Loucy (cell line): ENCODE results near the gene COL8A1.
A peak's percentile ranks its signal among the peaks of the same experiment; 100 is the strongest.

Source experiments
- H2AFZ ChIP-seq: fragments of 200-600 bp; sonication (generic); 2 replicates; pipeline ENCODE4 v1.6.0; 2016; ENCODE audit warnings: antibody characterized with exemption, mild to moderate bottlenecking, low read length, moderate library complexity
- H3F3A ChIP-seq: fragments of 200-600 bp; 2 replicates; pipeline ENCODE4 v1.6.0; 2016; ENCODE audit warnings: antibody characterized with exemption, low read depth, mild to moderate bottlenecking
- H3K27me3 ChIP-seq: fragments of 200-600 bp; sonication (generic); 2 replicates; pipeline ENCODE4 v1.6.1; 2014; ENCODE audit warnings: low read length, mild to moderate bottlenecking; ENCODE audit not compliant: insufficient read depth, poor library complexity, severe bottlenecking
- H3K36me3 ChIP-seq: fragments of 200-600 bp; sonication (generic); 2 replicates; pipeline ENCODE4 v1.6.1; 2016; ENCODE audit warnings: low read length; ENCODE audit not compliant: insufficient read depth
- H3K4me1 ChIP-seq: fragments of 200-600 bp; sonication (generic); 2 replicates; pipeline ENCODE4 v1.5.1; 2014; ENCODE audit warnings: low read length, mild to moderate bottlenecking; ENCODE audit not compliant: insufficient read depth, poor library complexity, severe bottlenecking
- H3K4me2 ChIP-seq: fragments of 200-600 bp; sonication (generic); 2 replicates; pipeline ENCODE4 v1.6.0; 2014; ENCODE audit warnings: antibody characterized with exemption, low read length, low read depth, mild to moderate bottlenecking; ENCODE audit not compliant: poor library complexity, severe bottlenecking
- H3K4me3 ChIP-seq: fragments of 200-600 bp; sonication (generic); 2 replicates; pipeline ENCODE4 v1.5.1; 2014; ENCODE audit warnings: low read length, mild to moderate bottlenecking, mixed read lengths; ENCODE audit not compliant: poor library complexity, severe bottlenecking
- H3K79me2 ChIP-seq: fragments of 200-600 bp; sonication (generic); 2 replicates; pipeline ENCODE4 v1.6.1; 2014; ENCODE audit warnings: low read length; ENCODE audit not compliant: insufficient read depth
- H3K9ac ChIP-seq: fragments of 200-600 bp; sonication (generic); 2 replicates; pipeline ENCODE4 v1.6.0; 2014; ENCODE audit warnings: mild to moderate bottlenecking, low read depth, low read length, moderate library complexity; ENCODE audit not compliant: poor library complexity, severe bottlenecking
- H3K9me2 ChIP-seq: fragments of 200-600 bp; sonication (generic); replicated peaks from 2 replicates; pipeline ENCODE4 v1.6.1; 2016; ENCODE audit warnings: low read depth, low read length, mixed read lengths
- H3K9me3 ChIP-seq: fragments of 200-600 bp; sonication (generic); 2 replicates; pipeline ENCODE4 v1.6.1; 2014; ENCODE audit warnings: mild to moderate bottlenecking, antibody characterized with exemption, low read length, low read depth; ENCODE audit not compliant: insufficient read depth
- H4K20me1 ChIP-seq: fragments of 200-600 bp; sonication (generic); 2 replicates; pipeline ENCODE4 v1.6.0; 2014; ENCODE audit warnings: antibody characterized with exemption, low read length, mild to moderate bottlenecking; ENCODE audit not compliant: insufficient read depth, poor library complexity, severe bottlenecking
- EZH2phosphoT487 ChIP-seq: fragments of 200-600 bp; IDR thresholded peaks from 2 replicates; pipeline ENCODE4 v1.6.1; 2018; ENCODE audit warnings: antibody characterized with exemption, mild to moderate bottlenecking, moderate library complexity, borderline replicate concordance
- TF ChIP-seq, protein P1 (sequence below): fragments of 200-600 bp; sonication (generic); conservative IDR thresholded peaks from 2 replicates; pipeline ENCODE4 v1.5.1; 2014; ENCODE audit warnings: mild to moderate bottlenecking, antibody characterized with exemption, low read length

The COL8A1 gene

GRCh38 chr3:99753268-99753975, 115.0 kb downstream of the COL8A1 start:
- Histone ChIP-seq H3K4me1 (no peaks in the 10 kb centered on the region), H3K4me3 (no peak overlapping the region), H2AFZ (peak overlapping the region; percentile 44; the same call in 1 of the 2 replicates), H3K79me2 (no peaks in the 10 kb centered on the region), H4K20me1 (no peaks in the 10 kb centered on the region), H3F3A (no peaks in the 10 kb centered on the region), H3K36me3 (no peaks in the 10 kb centered on the region), H3K4me2 (no peak overlapping the region), H3K9ac (no peak overlapping the region), H3K9me2 (no peaks in the 10 kb centered on the region), H3K27me3 (peaks cover 5% of the 10 kb centered on the region), H3K9me3 (no peaks in the 10 kb centered on the region)
- no peak for TF ChIP-seq EZH2phosphoT487
- TF ChIP-seq, protein P1, sequence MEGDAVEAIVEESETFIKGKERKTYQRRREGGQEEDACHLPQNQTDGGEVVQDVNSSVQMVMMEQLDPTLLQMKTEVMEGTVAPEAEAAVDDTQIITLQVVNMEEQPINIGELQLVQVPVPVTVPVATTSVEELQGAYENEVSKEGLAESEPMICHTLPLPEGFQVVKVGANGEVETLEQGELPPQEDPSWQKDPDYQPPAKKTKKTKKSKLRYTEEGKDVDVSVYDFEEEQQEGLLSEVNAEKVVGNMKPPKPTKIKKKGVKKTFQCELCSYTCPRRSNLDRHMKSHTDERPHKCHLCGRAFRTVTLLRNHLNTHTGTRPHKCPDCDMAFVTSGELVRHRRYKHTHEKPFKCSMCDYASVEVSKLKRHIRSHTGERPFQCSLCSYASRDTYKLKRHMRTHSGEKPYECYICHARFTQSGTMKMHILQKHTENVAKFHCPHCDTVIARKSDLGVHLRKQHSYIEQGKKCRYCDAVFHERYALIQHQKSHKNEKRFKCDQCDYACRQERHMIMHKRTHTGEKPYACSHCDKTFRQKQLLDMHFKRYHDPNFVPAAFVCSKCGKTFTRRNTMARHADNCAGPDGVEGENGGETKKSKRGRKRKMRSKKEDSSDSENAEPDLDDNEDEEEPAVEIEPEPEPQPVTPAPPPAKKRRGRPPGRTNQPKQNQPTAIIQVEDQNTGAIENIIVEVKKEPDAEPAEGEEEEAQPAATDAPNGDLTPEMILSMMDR = peak; percentile 87

DNA sequence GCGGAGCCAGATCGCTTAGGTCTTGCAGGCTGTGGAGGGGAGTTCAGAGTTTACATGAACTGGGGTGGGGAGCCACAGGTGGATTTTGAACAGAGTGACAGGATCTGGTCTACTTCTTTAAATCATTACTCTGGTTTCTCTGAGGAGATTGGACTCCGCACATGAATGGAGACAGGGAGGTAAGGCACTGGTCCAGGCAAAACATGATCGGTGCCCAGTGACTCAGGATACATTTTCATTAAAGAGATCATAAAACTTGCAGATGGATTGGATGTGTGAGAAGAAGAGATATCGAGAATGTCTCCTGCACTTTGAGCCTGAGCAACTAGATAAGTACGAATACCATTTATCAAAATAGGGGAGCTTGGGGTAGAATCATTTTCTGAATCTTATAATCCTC, 117.4 kb downstream of the COL8A1 start:
- Histone ChIP-seq H3K4me2 (no peak overlapping the region), H3K9me3 (no peaks in the 10 kb centered on the region), H3K36me3 (no peaks in the 10 kb centered on the region), H2AFZ (no peak overlapping the region), H3K4me3 (no peak overlapping the region), H4K20me1 (no peaks in the 10 kb centered on the region), H3F3A (no peaks in the 10 kb centered on the region), H3K9me2 (no peaks in the 10 kb centered on the region), H3K27me3 (peaks cover 8% of the 10 kb centered on the region), H3K79me2 (no peaks in the 10 kb centered on the region), H3K9ac (no peak overlapping the region), H3K4me1 (no peaks in the 10 kb centered on the region)
- TF ChIP-seq EZH2phosphoT487 = no peak
- TF ChIP-seq, protein P1 = no peak

DNA sequence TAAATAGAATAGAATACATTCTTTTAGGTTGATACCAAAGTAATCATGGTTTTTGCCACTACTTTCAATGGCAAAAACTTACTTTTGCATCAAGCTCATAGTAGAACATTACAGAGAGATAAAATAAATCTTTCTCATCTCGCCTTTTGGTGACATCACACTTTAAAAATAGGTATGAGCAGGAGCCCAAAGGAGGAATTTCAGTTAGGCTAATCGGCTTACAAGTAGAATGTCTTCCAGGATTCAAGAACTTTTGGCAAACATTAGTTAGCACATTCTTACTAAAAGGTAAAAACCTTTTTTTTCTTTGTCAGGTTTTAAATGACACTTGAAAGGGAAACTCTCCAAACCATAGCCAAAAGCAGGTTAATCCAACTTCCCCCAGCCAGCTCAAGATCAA, 119.6 kb downstream of the COL8A1 start:
- Histone ChIP-seq H2AFZ (no peak overlapping the region), H3K9me3 (no peaks in the 10 kb centered on the region), H3K4me1 (no peaks in the 10 kb centered on the region), H3K9ac (no peak overlapping the region), H3F3A (no peaks in the 10 kb centered on the region), H3K36me3 (no peaks in the 10 kb centered on the region), H3K4me2 (no peak overlapping the region), H4K20me1 (no peaks in the 10 kb centered on the region), H3K27me3 (peaks cover 16% of the 10 kb centered on the region), H3K4me3 (no peak overlapping the region), H3K9me2 (no peaks in the 10 kb centered on the region), H3K79me2 (no peaks in the 10 kb centered on the region)
- TF ChIP-seq, protein P1 = no peak
- TF ChIP-seq EZH2phosphoT487 = no peak
